Measurements from ENCODE around the gene CNTNAP2. TPM values are rescaled to one million over a fixed set of nuclear protein-coding genes. Genes with fewer than 3 reads are reported as not detected.

The CNTNAP2 gene
- total and polyA plus RNA-seq, 2 donors (not counting 1 experiment from before 2014, with no cell fraction given), result not detected

DNA sequence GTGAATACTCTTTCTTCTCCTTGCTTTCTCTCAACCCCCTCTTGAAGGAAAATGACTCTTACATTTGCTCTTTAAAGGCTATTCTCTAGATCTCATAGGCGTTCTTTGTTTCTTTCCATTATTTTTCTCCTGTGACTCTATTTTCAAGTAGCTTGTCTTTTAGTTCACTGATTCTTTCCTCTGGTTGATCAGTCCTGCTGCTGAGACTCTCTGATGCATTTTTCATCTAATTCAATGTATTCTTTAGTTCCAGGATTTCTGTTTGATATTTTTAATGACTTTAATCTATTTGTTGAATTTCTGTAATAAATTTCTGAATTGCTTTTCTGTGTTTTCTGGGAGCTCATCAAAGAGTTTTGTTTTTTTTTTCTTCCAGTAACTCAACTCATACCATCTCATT lies 397.7 kb downstream of the CNTNAP2 start:
- no peak for DNase-seq (ENCODE audit: low read depth in 2 of 2)
- Histone ChIP-seq H3K4me1 (ENCODE audit: control insufficient read depth, extremely low read depth, insufficient read depth, low read length) (no peaks in the 10 kb centered on the region), H3K27me3 (ENCODE audit: control insufficient read depth, insufficient read depth, low read length) (no peaks in the 10 kb centered on the region), H3K9me3 (ENCODE audit: control insufficient read depth, insufficient read depth, low read depth, low read length) (no peaks in the 10 kb centered on the region), H3K36me3 (ENCODE audit: control insufficient read depth, insufficient read depth, low read length) (no peaks in the 10 kb centered on the region), H3K4me2 (ENCODE audit: extremely low read depth, insufficient read depth, low read length) (no peak overlapping the region), H3K9ac (ENCODE audit: insufficient read depth, low read length) (no peak overlapping the region), H4K20me1 (ENCODE audit: control insufficient read depth, extremely low read depth, insufficient read depth, low read length) (no peaks in the 10 kb centered on the region), H3K4me3 (replicated peaks in 1 of 4; ENCODE audit: control extremely low read depth in 1 of 4, insufficient read depth in 1 of 4, low read depth in 3 of 4, low read length in 4 of 4) (no peak overlapping the region), H3K79me2 (ENCODE audit: control insufficient read depth, insufficient read depth, low read length) (no peaks in the 10 kb centered on the region), H2AFZ (ENCODE audit: low read length) (no peak overlapping the region), H3K27ac (ENCODE audit: insufficient read depth, low read length) (no peak overlapping the region)
- TF ChIP-seq, protein P1, sequence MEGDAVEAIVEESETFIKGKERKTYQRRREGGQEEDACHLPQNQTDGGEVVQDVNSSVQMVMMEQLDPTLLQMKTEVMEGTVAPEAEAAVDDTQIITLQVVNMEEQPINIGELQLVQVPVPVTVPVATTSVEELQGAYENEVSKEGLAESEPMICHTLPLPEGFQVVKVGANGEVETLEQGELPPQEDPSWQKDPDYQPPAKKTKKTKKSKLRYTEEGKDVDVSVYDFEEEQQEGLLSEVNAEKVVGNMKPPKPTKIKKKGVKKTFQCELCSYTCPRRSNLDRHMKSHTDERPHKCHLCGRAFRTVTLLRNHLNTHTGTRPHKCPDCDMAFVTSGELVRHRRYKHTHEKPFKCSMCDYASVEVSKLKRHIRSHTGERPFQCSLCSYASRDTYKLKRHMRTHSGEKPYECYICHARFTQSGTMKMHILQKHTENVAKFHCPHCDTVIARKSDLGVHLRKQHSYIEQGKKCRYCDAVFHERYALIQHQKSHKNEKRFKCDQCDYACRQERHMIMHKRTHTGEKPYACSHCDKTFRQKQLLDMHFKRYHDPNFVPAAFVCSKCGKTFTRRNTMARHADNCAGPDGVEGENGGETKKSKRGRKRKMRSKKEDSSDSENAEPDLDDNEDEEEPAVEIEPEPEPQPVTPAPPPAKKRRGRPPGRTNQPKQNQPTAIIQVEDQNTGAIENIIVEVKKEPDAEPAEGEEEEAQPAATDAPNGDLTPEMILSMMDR (conservative IDR thresholded peaks at IDR 0.05 in 1 of 2, IDR thresholded peaks at IDR 0.05 in 1 of 2; ENCODE audit: low read depth in 1 of 2, low read length in 2 of 2), result no peak
- TF ChIP-seq EZH2 (IDR thresholded peaks at IDR 0.05; ENCODE audit: low read length, missing control alignments), result no peak

DNA sequence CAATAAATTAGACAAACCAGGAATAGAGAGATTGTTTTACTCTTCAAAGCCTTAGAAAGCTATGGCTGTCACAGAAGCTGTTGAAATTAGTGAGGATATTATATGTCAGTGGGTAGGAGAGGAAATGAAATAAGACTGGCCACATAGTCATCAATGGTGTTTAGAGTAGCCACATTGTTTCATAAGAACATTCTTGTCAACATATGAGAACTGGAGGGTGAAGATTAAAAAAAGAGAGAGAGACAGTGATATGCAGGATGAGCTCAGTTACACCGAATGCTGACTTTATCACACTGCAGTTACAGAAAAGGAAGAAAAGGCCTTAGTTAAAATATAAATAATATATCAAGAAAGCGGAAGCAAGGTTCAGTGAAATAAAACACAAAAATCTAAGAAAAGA lies 412.0 kb downstream of the CNTNAP2 start:
- Histone ChIP-seq H3K4me3 (replicated peaks in 1 of 4; ENCODE audit: control extremely low read depth in 1 of 4, insufficient read depth in 1 of 4, low read depth in 3 of 4, low read length in 4 of 4) (no peak overlapping the region), H3K27ac (ENCODE audit: insufficient read depth, low read length) (no peak overlapping the region), H2AFZ (ENCODE audit: low read length) (no peak overlapping the region), H3K27me3 (ENCODE audit: control insufficient read depth, insufficient read depth, low read length) (no peaks in the 10 kb centered on the region), H3K36me3 (ENCODE audit: control insufficient read depth, insufficient read depth, low read length) (no peaks in the 10 kb centered on the region), H3K4me2 (ENCODE audit: extremely low read depth, insufficient read depth, low read length) (no peak overlapping the region), H3K9me3 (ENCODE audit: control insufficient read depth, insufficient read depth, low read depth, low read length) (no peaks in the 10 kb centered on the region), H3K4me1 (ENCODE audit: control insufficient read depth, extremely low read depth, insufficient read depth, low read length) (no peaks in the 10 kb centered on the region), H3K9ac (ENCODE audit: insufficient read depth, low read length) (no peak overlapping the region), H3K79me2 (ENCODE audit: control insufficient read depth, insufficient read depth, low read length) (no peaks in the 10 kb centered on the region), H4K20me1 (ENCODE audit: control insufficient read depth, extremely low read depth, insufficient read depth, low read length) (no peaks in the 10 kb centered on the region)
- DNase-seq (ENCODE audit: low read depth in 2 of 2), result no peak
- no peak for TF ChIP-seq EZH2 (IDR thresholded peaks at IDR 0.05; ENCODE audit: low read length, missing control alignments)
- TF ChIP-seq, protein P1 (conservative IDR thresholded peaks at IDR 0.05 in 1 of 2, IDR thresholded peaks at IDR 0.05 in 1 of 2; ENCODE audit: low read depth in 1 of 2, low read length in 2 of 2), result no peak

DNA sequence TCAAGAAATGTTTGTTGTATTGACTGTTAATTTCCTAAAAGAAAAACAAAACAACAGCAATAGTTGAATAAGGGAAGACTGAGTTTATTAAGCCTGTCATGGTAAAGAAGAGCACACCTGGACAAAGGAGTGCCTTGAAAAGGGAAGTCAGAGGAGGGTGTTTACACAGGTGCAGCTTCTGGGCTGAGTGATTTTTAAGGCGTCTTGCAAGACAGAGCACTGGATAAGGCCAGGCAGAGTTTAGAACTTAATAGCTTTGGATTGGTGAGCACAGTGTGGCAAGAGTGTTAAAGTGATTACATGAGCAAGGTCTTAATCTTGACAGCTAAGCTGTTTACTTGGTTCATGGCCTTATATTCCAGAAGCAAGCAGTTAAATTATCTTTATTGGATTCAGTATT lies 423.2 kb downstream of the CNTNAP2 start:
- H3K4me3 ChIP-seq (replicated peaks in 1 of 4; ENCODE audit: control extremely low read depth in 1 of 4, insufficient read depth in 1 of 4, low read depth in 3 of 4, low read length in 4 of 4), result no peak overlapping the region
- no peaks in the 10 kb centered on the region for H3K79me2 ChIP-seq (ENCODE audit: control insufficient read depth, insufficient read depth, low read length)
- no peak overlapping the region for H3K27ac ChIP-seq (ENCODE audit: insufficient read depth, low read length)
- H4K20me1 ChIP-seq (ENCODE audit: control insufficient read depth, extremely low read depth, insufficient read depth, low read length), result no peaks in the 10 kb centered on the region
- H3K9me3 ChIP-seq (ENCODE audit: control insufficient read depth, insufficient read depth, low read depth, low read length), result no peaks in the 10 kb centered on the region
- no peak for TF ChIP-seq EZH2 (IDR thresholded peaks at IDR 0.05; ENCODE audit: low read length, missing control alignments)
- TF ChIP-seq, protein P1 (conservative IDR thresholded peaks at IDR 0.05 in 1 of 2, IDR thresholded peaks at IDR 0.05 in 1 of 2; ENCODE audit: low read depth in 1 of 2, low read length in 2 of 2), result no peak
- no peaks in the 10 kb centered on the region for H3K36me3 ChIP-seq (ENCODE audit: control insufficient read depth, insufficient read depth, low read length)
- no peak overlapping the region for H2AFZ ChIP-seq (ENCODE audit: low read length)
- H3K4me1 ChIP-seq (ENCODE audit: control insufficient read depth, extremely low read depth, insufficient read depth, low read length), result no peaks in the 10 kb centered on the region
- no peak overlapping the region for H3K9ac ChIP-seq (ENCODE audit: insufficient read depth, low read length)
- no peak for DNase-seq (ENCODE audit: low read depth in 2 of 2)
- H3K27me3 ChIP-seq (ENCODE audit: control insufficient read depth, insufficient read depth, low read length), result no peaks in the 10 kb centered on the region
- H3K4me2 ChIP-seq (ENCODE audit: extremely low read depth, insufficient read depth, low read length), result no peak overlapping the region

Measured in fibroblast of lung (primary cell).